Measurements from ENCODE around the gene CACNA2D1. TPM values are rescaled to one million over a fixed set of nuclear protein-coding genes. Genes with fewer than 3 reads are reported as not detected.

Gene CACNA2D1
- total and polyA plus RNA-seq, 2 donors (not counting 1 experiment from before 2014, with no cell fraction given): 31.7 to 64.4 TPM

GRCh38 chr7:82185443-82185842 is 258.1 kb downstream of the CACNA2D1 start:
- Histone ChIP-seq H3K36me3 (ENCODE audit: control insufficient read depth, insufficient read depth, low read length) (no peaks in the 10 kb centered on the region), H4K20me1 (ENCODE audit: control insufficient read depth, extremely low read depth, insufficient read depth, low read length) (no peaks in the 10 kb centered on the region), H3K4me2 (ENCODE audit: extremely low read depth, insufficient read depth, low read length) (no peak overlapping the region), H3K79me2 (ENCODE audit: control insufficient read depth, insufficient read depth, low read length) (no peaks in the 10 kb centered on the region), H3K27me3 (ENCODE audit: control insufficient read depth, insufficient read depth, low read length) (no peaks in the 10 kb centered on the region), H3K27ac (ENCODE audit: insufficient read depth, low read length) (no peak overlapping the region), H3K4me3 (replicated peaks in 1 of 4; ENCODE audit: control extremely low read depth in 1 of 4, insufficient read depth in 1 of 4, low read depth in 3 of 4, low read length in 4 of 4) (no peak overlapping the region), H2AFZ (ENCODE audit: low read length) (no peak overlapping the region), H3K9me3 (ENCODE audit: control insufficient read depth, insufficient read depth, low read depth, low read length) (no peaks in the 10 kb centered on the region), H3K4me1 (ENCODE audit: control insufficient read depth, extremely low read depth, insufficient read depth, low read length) (no peaks in the 10 kb centered on the region), H3K9ac (ENCODE audit: insufficient read depth, low read length) (no peak overlapping the region)
- DNase-seq (ENCODE audit: low read depth in 2 of 2): no peak
- no peak for TF ChIP-seq EZH2 (IDR thresholded peaks at IDR 0.05; ENCODE audit: low read length, missing control alignments)
- TF ChIP-seq, protein P1, sequence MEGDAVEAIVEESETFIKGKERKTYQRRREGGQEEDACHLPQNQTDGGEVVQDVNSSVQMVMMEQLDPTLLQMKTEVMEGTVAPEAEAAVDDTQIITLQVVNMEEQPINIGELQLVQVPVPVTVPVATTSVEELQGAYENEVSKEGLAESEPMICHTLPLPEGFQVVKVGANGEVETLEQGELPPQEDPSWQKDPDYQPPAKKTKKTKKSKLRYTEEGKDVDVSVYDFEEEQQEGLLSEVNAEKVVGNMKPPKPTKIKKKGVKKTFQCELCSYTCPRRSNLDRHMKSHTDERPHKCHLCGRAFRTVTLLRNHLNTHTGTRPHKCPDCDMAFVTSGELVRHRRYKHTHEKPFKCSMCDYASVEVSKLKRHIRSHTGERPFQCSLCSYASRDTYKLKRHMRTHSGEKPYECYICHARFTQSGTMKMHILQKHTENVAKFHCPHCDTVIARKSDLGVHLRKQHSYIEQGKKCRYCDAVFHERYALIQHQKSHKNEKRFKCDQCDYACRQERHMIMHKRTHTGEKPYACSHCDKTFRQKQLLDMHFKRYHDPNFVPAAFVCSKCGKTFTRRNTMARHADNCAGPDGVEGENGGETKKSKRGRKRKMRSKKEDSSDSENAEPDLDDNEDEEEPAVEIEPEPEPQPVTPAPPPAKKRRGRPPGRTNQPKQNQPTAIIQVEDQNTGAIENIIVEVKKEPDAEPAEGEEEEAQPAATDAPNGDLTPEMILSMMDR (conservative IDR thresholded peaks at IDR 0.05 in 1 of 2, IDR thresholded peaks at IDR 0.05 in 1 of 2; ENCODE audit: low read depth in 1 of 2, low read length in 2 of 2): no peak

GRCh38 chr7:82183634-82184033 is 259.9 kb downstream of the CACNA2D1 start:
- Histone ChIP-seq H3K9ac (ENCODE audit: insufficient read depth, low read length) (no peak overlapping the region), H3K36me3 (ENCODE audit: control insufficient read depth, insufficient read depth, low read length) (no peaks in the 10 kb centered on the region), H3K4me3 (replicated peaks in 1 of 4; ENCODE audit: control extremely low read depth in 1 of 4, insufficient read depth in 1 of 4, low read depth in 3 of 4, low read length in 4 of 4) (no peak overlapping the region), H2AFZ (ENCODE audit: low read length) (no peak overlapping the region), H3K27ac (ENCODE audit: insufficient read depth, low read length) (no peak overlapping the region), H4K20me1 (ENCODE audit: control insufficient read depth, extremely low read depth, insufficient read depth, low read length) (no peaks in the 10 kb centered on the region), H3K4me1 (ENCODE audit: control insufficient read depth, extremely low read depth, insufficient read depth, low read length) (no peaks in the 10 kb centered on the region), H3K27me3 (ENCODE audit: control insufficient read depth, insufficient read depth, low read length) (no peaks in the 10 kb centered on the region), H3K79me2 (ENCODE audit: control insufficient read depth, insufficient read depth, low read length) (no peaks in the 10 kb centered on the region), H3K9me3 (ENCODE audit: control insufficient read depth, insufficient read depth, low read depth, low read length) (no peaks in the 10 kb centered on the region), H3K4me2 (ENCODE audit: extremely low read depth, insufficient read depth, low read length) (no peak overlapping the region)
- TF ChIP-seq EZH2 (IDR thresholded peaks at IDR 0.05; ENCODE audit: low read length, missing control alignments): no peak
- TF ChIP-seq, protein P1 (conservative IDR thresholded peaks at IDR 0.05 in 1 of 2, IDR thresholded peaks at IDR 0.05 in 1 of 2; ENCODE audit: low read depth in 1 of 2, low read length in 2 of 2): no peak
- DNase-seq (ENCODE audit: low read depth in 2 of 2): peak; percentile 52 to 95

GRCh38 chr7:82179311-82179710 is 264.3 kb downstream of the CACNA2D1 start:
- H3K79me2 ChIP-seq (ENCODE audit: control insufficient read depth, insufficient read depth, low read length): no peaks in the 10 kb centered on the region
- H3K27me3 ChIP-seq (ENCODE audit: control insufficient read depth, insufficient read depth, low read length): no peaks in the 10 kb centered on the region
- DNase-seq (ENCODE audit: low read depth in 2 of 2): peak in 1 of 2 donors; percentile 29
- no peak overlapping the region for H2AFZ ChIP-seq (ENCODE audit: low read length)
- no peak overlapping the region for H3K9ac ChIP-seq (ENCODE audit: insufficient read depth, low read length)
- H3K4me3 ChIP-seq (replicated peaks in 1 of 4; ENCODE audit: control extremely low read depth in 1 of 4, insufficient read depth in 1 of 4, low read depth in 3 of 4, low read length in 4 of 4): no peak overlapping the region
- H3K9me3 ChIP-seq (ENCODE audit: control insufficient read depth, insufficient read depth, low read depth, low read length): no peaks in the 10 kb centered on the region
- no peak for TF ChIP-seq EZH2 (IDR thresholded peaks at IDR 0.05; ENCODE audit: low read length, missing control alignments)
- TF ChIP-seq, protein P1 (conservative IDR thresholded peaks at IDR 0.05 in 1 of 2, IDR thresholded peaks at IDR 0.05 in 1 of 2; ENCODE audit: low read depth in 1 of 2, low read length in 2 of 2): no peak
- no peak overlapping the region for H3K27ac ChIP-seq (ENCODE audit: insufficient read depth, low read length)
- no peaks in the 10 kb centered on the region for H3K36me3 ChIP-seq (ENCODE audit: control insufficient read depth, insufficient read depth, low read length)
- H3K4me2 ChIP-seq (ENCODE audit: extremely low read depth, insufficient read depth, low read length): no peak overlapping the region
- no peaks in the 10 kb centered on the region for H4K20me1 ChIP-seq (ENCODE audit: control insufficient read depth, extremely low read depth, insufficient read depth, low read length)
- H3K4me1 ChIP-seq (ENCODE audit: control insufficient read depth, extremely low read depth, insufficient read depth, low read length): no peaks in the 10 kb centered on the region

Data from fibroblast of lung (primary cell).